Smooth muscle cell of trachea (primary cell): ENCODE results near the gene NAB2. TPM values are rescaled to one million over a fixed set of nuclear protein-coding genes. Genes with fewer than 3 reads are reported as not detected.

ENCODE experiments used
- total RNA-seq: library from RNA; depleted of rRNA; stranded (reverse); fragments of >200 nt; gene quantifications from 2 replicates; pipeline ENCODE4 v1.2.1, GENCODE V29; 2014

The NAB2 gene
- total RNA-seq = 45.5 and 72.9 TPM in 2 replicates

GRCh38 chr12:57088354-57089270 is at the start of gene NAB2:
Gene NAB2, plus strand, starts transcription at chr12:57089114. Its CDS starts 158 bp downstream, at chr12:57089272.

DNA sequence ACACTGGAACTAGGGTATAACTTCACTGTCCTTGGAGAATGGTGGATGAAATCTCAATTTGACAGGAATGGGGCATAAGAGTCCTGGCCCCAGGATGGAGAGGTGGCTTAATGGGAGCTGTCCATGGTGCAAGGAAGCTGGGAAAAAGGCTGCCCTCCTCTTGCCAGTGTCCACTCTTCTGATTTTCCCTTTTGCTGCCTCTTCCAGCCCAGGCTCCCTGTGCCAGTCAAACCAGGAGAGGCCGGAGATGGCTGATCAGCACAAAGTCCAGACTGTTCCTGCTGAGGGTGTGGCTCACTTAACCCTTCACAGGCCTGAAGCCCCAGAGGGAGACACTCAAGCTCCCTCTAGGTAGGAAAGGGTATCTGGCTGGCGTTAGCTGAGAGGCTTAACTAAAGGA is 39.0 kb upstream of the NAB2 start, which contains the start of gene MYO1A:
Gene MYO1A (minus strand): TSS at position 240 of the 400 bp plus-strand sequence. CDS start 1,806 bp downstream, outside the sequence.

GRCh38 chr12:57078519-57079404 is 10.2 kb upstream of the NAB2 start, which contains the start of gene NEMP1:
Gene NEMP1, minus strand, starts transcription at chr12:57078791. Its CDS starts 46 bp downstream, at chr12:57078745.

DNA sequence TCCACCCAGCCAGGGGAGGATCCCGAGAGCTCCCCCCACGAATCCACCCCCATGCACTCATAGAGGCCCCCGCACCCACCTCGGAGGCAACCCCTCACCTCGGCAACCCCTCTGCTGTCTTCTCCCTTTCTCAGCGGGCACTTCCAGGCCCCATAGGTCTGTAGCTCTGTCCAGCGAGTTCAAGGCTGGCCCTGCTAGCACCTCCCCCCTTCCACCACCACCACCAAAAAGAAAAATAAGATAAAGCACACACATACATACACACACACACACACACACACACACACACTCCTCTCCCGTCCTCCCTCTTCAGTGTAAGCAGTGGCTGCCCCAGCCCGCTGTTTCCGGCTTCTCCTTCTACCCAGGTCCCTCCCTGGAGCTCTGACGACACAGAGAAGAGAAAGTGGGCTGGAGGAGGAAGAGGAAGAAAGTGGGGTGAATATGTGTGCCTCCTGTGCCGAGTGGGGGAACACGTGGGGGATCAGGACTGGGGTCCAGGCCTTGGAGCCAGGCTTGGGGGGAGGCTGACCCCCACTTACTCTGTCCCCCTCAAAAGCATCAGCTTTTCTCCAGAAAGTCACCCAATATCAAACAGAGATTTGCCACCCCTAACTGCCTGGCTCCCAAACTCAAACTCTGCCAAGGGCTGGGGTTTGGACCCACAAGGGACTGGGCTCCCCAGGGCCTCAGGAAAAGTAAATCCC is 22.3 kb downstream of the NAB2 start, which contains the start of gene STAT6:
Gene STAT6 (minus strand): TSS at position 332 of the 704 bp plus-strand sequence. CDS start 3,084 bp downstream, outside the sequence.

DNA sequence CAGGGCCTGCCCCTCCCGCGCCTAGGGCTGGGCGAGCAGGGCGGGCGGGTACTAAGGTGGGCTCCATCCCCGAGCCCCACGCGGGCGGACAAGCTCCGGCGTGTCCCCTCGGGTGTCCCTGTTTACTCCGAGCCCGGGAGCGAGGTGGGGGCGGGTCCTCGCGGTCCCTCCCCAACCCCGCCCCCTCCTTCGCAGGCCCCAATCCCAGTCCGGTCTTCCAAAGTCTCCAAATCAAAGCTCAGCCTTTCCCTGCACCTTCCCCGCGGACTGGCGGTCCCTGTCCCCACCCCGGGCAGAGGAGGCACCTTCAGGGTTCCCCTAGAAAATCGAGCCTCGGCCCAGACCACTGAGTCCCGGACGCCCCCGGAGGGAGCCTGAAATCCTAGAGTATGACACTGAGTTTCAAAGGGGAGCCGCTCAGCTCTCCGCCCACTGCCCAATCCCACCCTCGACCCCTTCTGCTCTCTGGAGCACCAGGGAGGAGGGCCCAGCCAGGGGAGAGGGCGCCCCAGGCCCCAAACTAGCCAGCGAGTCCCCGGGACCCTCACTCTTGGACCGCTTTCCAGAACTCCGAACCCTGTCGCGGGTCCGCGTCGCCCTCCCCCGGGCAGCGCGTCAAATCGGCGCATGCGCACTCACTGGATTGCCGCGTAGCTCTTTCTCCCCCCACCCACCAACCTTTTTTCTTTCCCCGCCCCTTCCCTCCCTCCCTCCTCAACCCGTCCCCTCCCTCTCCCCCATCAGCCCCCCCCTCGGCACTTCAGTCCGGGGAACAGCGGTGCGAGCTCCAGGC is 39.0 kb downstream of the NAB2 start, which contains the start of gene LRP1:
Gene LRP1 (plus strand): TSS at position 758 of the 793 bp plus-strand sequence. CDS start 482 bp downstream, outside the sequence.

Other genes starting within 250 kb of the NAB2 start
- gene SDR9C7, start 154.7 kb upstream of the NAB2 start, total RNA-seq = 0.15 TPM in 1 of 2 replicates, not detected in the other
- gene RDH16, start 131.5 kb upstream of the NAB2 start, total RNA-seq = 0.15 and 0.17 TPM in 2 replicates
- gene ZBTB39, start 82.6 kb upstream of the NAB2 start, total RNA-seq = 3.5 and 5.0 TPM in 2 replicates
- 0.33 TPM in 1 of 2 replicates, not detected in the other for gene TAC3, start 72.6 kb upstream of the NAB2 start, total RNA-seq
- not detected in 2 replicates for gene MYO1A, start 39.0 kb upstream of the NAB2 start, total RNA-seq
- 7.9 and 14.5 TPM in 2 replicates for gene NEMP1, start 10.3 kb upstream of the NAB2 start, total RNA-seq
- 111 and 149 TPM in 2 replicates for gene STAT6, start 22.2 kb downstream of the NAB2 start, total RNA-seq
- gene LRP1, start 39.4 kb downstream of the NAB2 start, total RNA-seq = 535 and 1,024 TPM in 2 replicates
- not detected in 2 replicates for gene LRP1-AS, start 58.5 kb downstream of the NAB2 start, total RNA-seq
- gene NXPH4, start 127.7 kb downstream of the NAB2 start, total RNA-seq = 3.2 and 3.5 TPM in 2 replicates
- gene SHMT2, start 140.6 kb downstream of the NAB2 start, total RNA-seq = 200 and 211 TPM in 2 replicates
- gene STAC3, start 162.1 kb downstream of the NAB2 start, total RNA-seq = 1.3 TPM in 1 of 2 replicates, not detected in the other